Pancreas (tissue), 10 donors: Measurements from ENCODE around the gene EHBP1L1. TPM values are rescaled to one million over a fixed set of nuclear protein-coding genes. Genes with fewer than 3 reads are reported as not detected.
A peak's percentile ranks its signal among the peaks of the same experiment; 100 is the strongest.

Source experiments
- ATAC-seq, 4 donors: fragments of 200-7000 bp; cut with Tn5 transposase; one replicate each; pipeline versions ENCODE4 v1.8.0 to v1.9.1; 2020; ENCODE audit warnings: mild to moderate bottlenecking in 4 of 4, moderate library complexity in 4 of 4
- DNase-seq, 6 donors: peaks; one replicate each; pipeline ENCODE4 v3.0.0-alpha.2; 2020
- FAIRE-seq: peaks from 2 replicates; lab custom pipeline; 2012; peaks lifted over from hg19 to GRCh38; lab: Jason Lieb, UNC
- H3K27ac ChIP-seq, 4 donors: fragments of 200-600 bp; sonication (generic); 1 replicate in 3 of 4; 2 replicates in 1 of 4; pipeline versions ENCODE4 v1.5.0 to v1.8.0; 2020
- H3K27me3 ChIP-seq, 4 donors: fragments of 200-600 bp; one replicate each; pipeline ENCODE4 v1.8.0; 2021
- H3K36me3 ChIP-seq, 3 donors: fragments of 200-600 bp; sonication (generic) in 1 of 3; one replicate each; pipeline versions ENCODE4 v1.5.0 to v1.8.0; 2020 to 2021
- H3K4me1 ChIP-seq, 3 donors: fragments of 200-600 bp; one replicate each; pipeline ENCODE4 v1.8.0; 2021
- H3K4me3 ChIP-seq, 4 donors: fragments of 200-600 bp; sonication (generic) in 2 of 4; one replicate each; pipeline versions ENCODE4 v1.5.0 to v1.8.0; 2020 to 2021
- H3K9me3 ChIP-seq, 4 donors: fragments of 200-600 bp; one replicate each; pipeline ENCODE4 v1.8.0; 2021
- CTCF ChIP-seq, 4 donors: fragments of 200-600 bp; sonication (generic) in 3 of 4; IDR thresholded peaks; one replicate each; pipeline versions ENCODE4 v1.5.0 to v1.8.0; 2021; ENCODE audit warnings: antibody characterized with exemption in 4 of 4
- WGBS, 2 donors: extraction: QIAGEN DNeasy Blood & Tissue Kit; methylation state at CpG; one replicate each; pipeline ENCODE4 v1.1.7; 2013; 5-methylcytosine and 5-hydroxymethylcytosine counted together
- intact Hi-C, 3 donors: fragments of 100-400 bp; cut with DNase I; formaldehyde crosslinking; loops; one replicate each; pipeline versions ENCODE4 v1.11.1 to v1.14.2; 2022
- polyA plus RNA-seq, 2 donors: library from polyadenylated mRNA; stranded (reverse); fragments of 200-250 nt; gene quantifications; one replicate each; pipeline ENCODE4 v1.2.3, GENCODE V29; 2013
- total RNA-seq, 6 donors: library from RNA; stranded (reverse); fragmentation: NEBNext Ultra II Directional in 4 of 6; extraction: Animal tissue kit (Norgen Biotek cat#: 25700) in 4 of 6; gene quantifications; one replicate each; pipeline versions ENCODE4 v1.2.1 to v1.2.4, GENCODE V29; 2021 to 2023
- donor health status: healthy with polysubstance abuse.
- donor health status: DM: no; HTN: no; CAD: no; lungs with moderate emphysema.
- donor health status: DM: no; HTN: no; CAD: no.
- donor health status: control.
- donor health status: control.
- donor health status: Bipolar disorder and iron deficiency.
- donor health status: DM: yes; HTN: yes; CAD: no.
- donor health status: DM: no; HTN: no; CAD: no.
- donor health status: DM: no; HTN: no; CAD: no.
- donor health status: DM: yes; HTN: yes; CAD: no.

The EHBP1L1 gene
- total and polyA plus RNA-seq, 8 donors: 6.5 to 34.2 (median 14.6) TPM

- Histone ChIP-seq H3K4me3 (no peak overlapping the region), H3K36me3 (no peaks in the 10 kb centered on the region), H3K27me3 (no peaks in the 10 kb centered on the region), H3K4me1 (peaks cover 0 to 6% (median 3%) of the 10 kb centered on the region in 3 donors), H3K9me3 (no peaks in the 10 kb centered on the region), H3K27ac (no peak overlapping the region)
- no peak for TF ChIP-seq CTCF (IDR thresholded peaks at IDR 0.05)
- FAIRE-seq (no peak), DNase-seq (no peak), ATAC-seq (no peak)
- WGBS, 2 donors: 93 to 96% methylated on average over 3 of the region's 3 CpGs
- intact Hi-C loops: no loop called here
Measured at GRCh38 chr11:65549096-65549495, 26.8 kb upstream of the EHBP1L1 start.

GRCh38 chr11:65551572-65552387 is 24.1 kb upstream of the EHBP1L1 start:
- Histone ChIP-seq H3K4me3 (no peak overlapping the region), H3K36me3 (no peaks in the 10 kb centered on the region), H3K4me1 (peaks cover 0 to 12% (median 3%) of the 10 kb centered on the region in 3 donors), H3K27ac (peak overlapping the region in 3 of 4 donors; percentile 52 to 66 (median 57)), H3K27me3 (no peaks in the 10 kb centered on the region), H3K9me3 (no peaks in the 10 kb centered on the region)
- peak; percentile 13 to 48 (median 32) for TF ChIP-seq CTCF (IDR thresholded peaks at IDR 0.05)
- FAIRE-seq: no peak
- intact Hi-C loops: no loop called here
- ATAC-seq: peak; percentile 85 to 88 (median 86)
- WGBS, 2 donors: 35% methylated on average over 17 of the region's 17 CpGs
- peak; percentile 79 to 90 (median 82) for DNase-seq

GRCh38 chr11:65552388-65552951 is 23.4 kb upstream of the EHBP1L1 start:
- WGBS, 2 donors: 65 to 68% methylated on average over 9 of the region's 9 CpGs
- ATAC-seq (no peak), DNase-seq (no peak), FAIRE-seq (no peak)
- Histone ChIP-seq H3K27me3 (no peaks in the 10 kb centered on the region), H3K27ac (no peak overlapping the region), H3K9me3 (no peaks in the 10 kb centered on the region), H3K36me3 (no peaks in the 10 kb centered on the region), H3K4me3 (no peak overlapping the region), H3K4me1 (peaks cover 0 to 16% (median 3%) of the 10 kb centered on the region in 3 donors)
- peak in 1 of 4 donors; percentile 7 for TF ChIP-seq CTCF (IDR thresholded peaks at IDR 0.05)
- intact Hi-C loops: no loop called here

GRCh38 chr11:65553301-65554001 is 22.4 kb upstream of the EHBP1L1 start:
- TF ChIP-seq CTCF (IDR thresholded peaks at IDR 0.05): no peak
- ATAC-seq: no peak
- no peaks in the 10 kb centered on the region for H3K27me3 ChIP-seq
- no peak overlapping the region for H3K4me3 ChIP-seq
- H3K4me1 ChIP-seq: peaks cover 0 to 16% (median 3%) of the 10 kb centered on the region in 3 donors
- H3K36me3 ChIP-seq: no peaks in the 10 kb centered on the region
- FAIRE-seq: no peak
- intact Hi-C loops: no loop called here
- 82 to 89% methylated on average over 22 to 37 of the region's 37 CpGs for WGBS, 2 donors
- DNase-seq: peak in 2 of 6 donors; percentile 54 to 74
- no peak overlapping the region for H3K27ac ChIP-seq
- H3K9me3 ChIP-seq: no peaks in the 10 kb centered on the region
